HCT116 (cell line): ENCODE results near the gene STRBP. TPM values are rescaled to one million over a fixed set of nuclear protein-coding genes. Genes with fewer than 3 reads are reported as not detected.

Source experiments
- ATAC-seq: fragments of 200-7000 bp; cut with Tn5 transposase; 2 replicates; pipeline ENCODE4 v1.9.1; 2020; ENCODE audit warnings: mild to moderate bottlenecking, moderate library complexity
- BruUV-seq: library from RNA; stranded (reverse); fragments of 400-500 nt; replicated peaks from 2 replicates; lab custom pipeline; 2021; lab: Mats Ljungman, UMichigan
- CTCF ChIA-PET: fragments of 300-600 bp; sonication (Branson Sonifier 250); formaldehyde crosslinking; loops from one replicate; lab custom pipeline; 2021; ENCODE audit warnings: antibody characterized with exemption; lab: Charles Lee
- POLR2A ChIA-PET: fragments of 300-600, 350-600 bp; sonication (Branson Sonifier 250); formaldehyde crosslinking; loops from one replicate; lab custom pipeline; 2021; ENCODE audit warnings: antibody characterized with exemption; lab: Charles Lee
- RAD21 ChIA-PET, 2 experiments: fragments of 300-600 bp; sonication (Branson Sonifier 250); formaldehyde crosslinking; loops; one replicate each; lab custom pipeline; 2023; ENCODE audit warnings: low total read pairs in 2 of 2; ENCODE audit not compliant: uncharacterized antibody in 2 of 2, unreplicated experiment in 2 of 2, low non-redundant PET in 1 of 2; lab: Charles Lee
- DNase-seq: peaks from one replicate; pipeline ENCODE4 v3.0.0-alpha.2; 2010; ENCODE audit warnings: low read depth, low spot score
- H2AFZ ChIP-seq: fragments of 200-600 bp; shearing (Covaris generic), sonication (generic); 2 replicates; pipeline ENCODE4 v1.6.1; 2017; ENCODE audit warnings: low read depth, mixed run types, mixed read lengths, antibody characterized with exemption, low read length; ENCODE audit not compliant: poor library complexity, severe bottlenecking
- H3K27ac ChIP-seq: 2 replicates; pipeline ENCODE4 v1.5.1; 2012; ENCODE audit warnings: low read depth, low read length
- H3K27me3 ChIP-seq: fragments of 200-600 bp; sonication (generic); 2 replicates; pipeline ENCODE4 v1.6.1; 2016; ENCODE audit warnings: mixed run types, low read length, mixed read lengths; ENCODE audit not compliant: insufficient read depth
- H3K36me3 ChIP-seq, 2 experiments: fragments of 200-500 bp in 1 of 2; fragments of 200-600 bp in 1 of 2; sonication (Bioruptor generic) in 1 of 2; sonication (generic) in 1 of 2; 2 replicates each; pipeline versions ENCODE4 v1.5.1 to v1.6.1; 2014 to 2016; ENCODE audit warnings: low read length in 2 of 2, inconsistent platforms in 1 of 2, mixed read lengths in 1 of 2, mixed run types in 1 of 2; ENCODE audit not compliant: insufficient read depth in 2 of 2, control insufficient read depth in 1 of 2
- H3K4me1 ChIP-seq, 2 experiments: fragments of 200-600 bp in 1 of 2; sonication (generic) in 1 of 2; 2 replicates each; pipeline versions ENCODE4 v1.5.1 to v1.6.1; 2012 to 2017; ENCODE audit warnings: low read length in 2 of 2, inconsistent platforms in 1 of 2, mild to moderate bottlenecking in 1 of 2, mixed read lengths in 1 of 2, mixed run types in 1 of 2, moderate library complexity in 1 of 2; ENCODE audit not compliant: insufficient read depth in 2 of 2, control insufficient read depth in 1 of 2
- H3K4me2 ChIP-seq: fragments of 200-600 bp; sonication (generic); 2 replicates; pipeline ENCODE4 v1.6.1; 2017; ENCODE audit warnings: mixed run types, low read length, mixed read lengths
- H3K4me3 ChIP-seq, 2 experiments: fragments of 200-600 bp in 1 of 2; sonication (generic) in 1 of 2; replicated peaks in 1 of 2; 2 replicates each; pipeline ENCODE4 v1.5.1; 2011 to 2016; ENCODE audit warnings: low read length in 2 of 2, control low read depth in 1 of 2, low read depth in 1 of 2, mild to moderate bottlenecking in 1 of 2, mixed read lengths in 1 of 2, mixed run types in 1 of 2
- H3K79me2 ChIP-seq: fragments of 200-600 bp; sonication (generic); 2 replicates; pipeline ENCODE4 v1.6.1; 2017; ENCODE audit warnings: mild to moderate bottlenecking, mixed run types, low read length, moderate library complexity, mixed read lengths; ENCODE audit not compliant: insufficient read depth
- H3K9ac ChIP-seq: fragments of 200-600 bp; sonication (generic); 2 replicates; pipeline ENCODE4 v1.6.1; 2016; ENCODE audit warnings: low read length, mixed read lengths
- H3K9me2 ChIP-seq: fragments of 200-600 bp; sonication (generic), shearing (Covaris generic); 2 replicates; pipeline ENCODE4 v1.6.1; 2017; ENCODE audit warnings: mixed run types, mild to moderate bottlenecking, moderate library complexity; ENCODE audit not compliant: insufficient read depth
- H3K9me3 ChIP-seq, 2 experiments: fragments of 200-500 bp in 1 of 2; fragments of 200-600 bp in 1 of 2; sonication (Bioruptor generic) in 1 of 2; sonication (generic) in 1 of 2; 2 replicates each; pipeline ENCODE4 v1.6.1; 2014 to 2017; ENCODE audit warnings: low read length in 2 of 2, mixed read lengths in 2 of 2, inconsistent platforms in 1 of 2, low read depth in 1 of 2, mild to moderate bottlenecking in 1 of 2, mixed run types in 1 of 2, moderate library complexity in 1 of 2; ENCODE audit not compliant: control insufficient read depth in 1 of 2, insufficient read depth in 1 of 2
- H4K20me1 ChIP-seq: fragments of 200-600 bp; sonication (generic), shearing (Covaris generic); 2 replicates; pipeline ENCODE4 v1.6.1; 2017; ENCODE audit warnings: mixed run types, mild to moderate bottlenecking, moderate library complexity; ENCODE audit not compliant: insufficient read depth
- CTCF ChIP-seq, 3 experiments: fragments of 200-600 bp in 1 of 3; sonication (generic) in 1 of 3; IDR thresholded peaks in 2 of 3; conservative IDR thresholded peaks in 1 of 3; 2 replicates each; pipeline ENCODE4 v1.5.1; 2012 to 2017; ENCODE audit warnings: low read depth in 2 of 3, low read length in 2 of 3, antibody characterized with exemption in 1 of 3, borderline replicate concordance in 1 of 3, control low read depth in 1 of 3, mild to moderate bottlenecking in 1 of 3, mixed read lengths in 1 of 3, mixed run types in 1 of 3, moderate library complexity in 1 of 3; ENCODE audit not compliant: insufficient read depth in 1 of 3
- EGR1 ChIP-seq: IDR thresholded peaks from 2 replicates; pipeline ENCODE4 v1.6.1; 2012; ENCODE audit warnings: low read depth
- MAX ChIP-seq: IDR thresholded peaks from 2 replicates; pipeline ENCODE4 v1.6.1; 2012
- POLR2A ChIP-seq: IDR thresholded peaks from 2 replicates; pipeline ENCODE4 v1.7.0; 2011; ENCODE audit warnings: borderline replicate concordance; ENCODE audit not compliant: insufficient read depth, insufficient read length; ENCODE audit errors: extremely low read depth
- RAD21 ChIP-seq: IDR thresholded peaks from 2 replicates; pipeline ENCODE4 v1.6.1; 2012; ENCODE audit warnings: low read depth, mild to moderate bottlenecking
- REST ChIP-seq: IDR thresholded peaks from 2 replicates; pipeline ENCODE4 v1.6.1; 2012; ENCODE audit warnings: low read depth
- TCF7L2 ChIP-seq: IDR thresholded peaks from 2 replicates; pipeline ENCODE4 v1.7.0; 2011; ENCODE audit warnings: borderline replicate concordance, inconsistent platforms; ENCODE audit not compliant: insufficient read depth, insufficient read length; ENCODE audit errors: extremely low read depth
- ZBTB33 ChIP-seq: IDR thresholded peaks from 2 replicates; pipeline ENCODE4 v1.6.1; 2011; ENCODE audit warnings: mild to moderate bottlenecking, low read length, moderate library complexity; ENCODE audit not compliant: insufficient replicate concordance; ENCODE audit errors: extremely low read depth
- intact Hi-C: fragments of 100-400 bp; cut with micrococcal nuclease; formaldehyde crosslinking; loops from 2 replicates; pipeline ENCODE4 v1.10.0; 2022
- total RNA-seq: library from RNA; stranded (reverse); gene quantifications from one replicate; pipeline ENCODE4 v1.2.1, GENCODE V29; 2021; ENCODE audit not compliant: unreplicated experiment

The STRBP gene
- total RNA-seq, 1 experiment from 2014 or later: 30.4 TPM

- H3K4me3 ChIP-seq: no peak overlapping the region
- no peaks in the 10 kb centered on the region for H3K9me2 ChIP-seq
- BruUV-seq: no TSS peak
- DNase-seq: no peak
- CTCF ChIA-PET: no interaction called here
- no peaks in the 10 kb centered on the region for H3K4me1 ChIP-seq
- no peaks in the 10 kb centered on the region for H3K9me3 ChIP-seq
- RAD21 ChIA-PET: no interaction called here
- no peaks in the 10 kb centered on the region for H3K79me2 ChIP-seq
- intact Hi-C loops: no loop called here
- H3K9ac ChIP-seq: no peak overlapping the region
- H3K27ac ChIP-seq: no peak overlapping the region
- no peak overlapping the region for H2AFZ ChIP-seq
- no peaks in the 10 kb centered on the region for H4K20me1 ChIP-seq
- H3K27me3 ChIP-seq: no peaks in the 10 kb centered on the region; the same call in 1 of the 2 replicates
- H3K36me3 ChIP-seq: no peaks in the 10 kb centered on the region
- no peak overlapping the region for H3K4me2 ChIP-seq
- POLR2A ChIA-PET: no interaction called here
- TF ChIP-seq POLR2A: no peak
- TF ChIP-seq RAD21: no peak
- TF ChIP-seq CTCF (IDR thresholded peaks at IDR 0.05 in 2 of 3, conservative IDR thresholded peaks at IDR 0.05 in 1 of 3; ENCODE audit: borderline replicate concordance in 1 of 3, insufficient read depth in 1 of 3, low read depth in 2 of 3, low read length in 2 of 3): no peak
- no peak for TF ChIP-seq EGR1
- no peak for TF ChIP-seq MAX
- TF ChIP-seq ZBTB33: no peak
- TF ChIP-seq REST: peak; percentile 75
- no peak for TF ChIP-seq TCF7L2
- TF ChIP-seq, all 23 proteins: peak for 1
- ATAC-seq: no peak
These were observed 23.4 kb upstream of the STRBP start for GRCh38 chr9:123291736-123292135.
